Measurements from ENCODE around the gene TMEM247. TPM values are rescaled to one million over a fixed set of nuclear protein-coding genes. Genes with fewer than 3 reads are reported as not detected.

The TMEM247 gene
- total RNA-seq (not detected), total RNA-seq (0 reads per million in 2 donors)

DNA sequence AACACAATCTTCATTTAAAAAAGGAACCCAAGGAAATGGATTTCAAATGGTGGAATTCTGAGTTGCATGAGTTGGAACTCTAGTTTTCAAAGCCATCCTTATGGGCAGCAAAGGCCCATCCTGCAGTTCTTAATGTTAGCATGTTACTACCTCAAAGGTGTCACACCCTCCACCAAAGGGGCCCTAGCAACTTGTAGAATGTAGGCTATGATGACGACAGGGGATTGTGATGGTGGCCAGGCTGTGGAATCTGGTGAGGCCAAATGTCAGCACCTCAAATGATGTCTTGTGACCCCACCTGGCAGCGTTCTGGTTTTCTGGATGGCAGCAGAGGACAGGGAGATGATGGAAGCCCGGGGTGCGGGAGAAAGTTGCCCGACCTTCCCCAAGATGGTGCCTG lies at the start of gene TMEM247:
TMEM247 (plus strand) TSS at position 301 of the 400 bp plus-strand sequence.
- H3K4me1 Mint-ChIP-seq: peaks cover 6% of the 10 kb centered on the region
- ATAC-seq (no peak), DNase-seq (no peak)
- H3K4me3 Mint-ChIP-seq: no peak within 1 kb of the TSS
- H3K9me3 ChIP-seq (ENCODE audit: control insufficient read depth, low read length, poor library complexity, severe bottlenecking): no peaks in the 10 kb centered on the region
- H3K27ac Mint-ChIP-seq: no peak within 1 kb of the TSS
- peaks cover 3% of the 10 kb centered on the region for H3K36me3 Mint-ChIP-seq (ENCODE audit: low read depth)
- peaks cover 5% of the 10 kb centered on the region for H3K27me3 Mint-ChIP-seq

DNA sequence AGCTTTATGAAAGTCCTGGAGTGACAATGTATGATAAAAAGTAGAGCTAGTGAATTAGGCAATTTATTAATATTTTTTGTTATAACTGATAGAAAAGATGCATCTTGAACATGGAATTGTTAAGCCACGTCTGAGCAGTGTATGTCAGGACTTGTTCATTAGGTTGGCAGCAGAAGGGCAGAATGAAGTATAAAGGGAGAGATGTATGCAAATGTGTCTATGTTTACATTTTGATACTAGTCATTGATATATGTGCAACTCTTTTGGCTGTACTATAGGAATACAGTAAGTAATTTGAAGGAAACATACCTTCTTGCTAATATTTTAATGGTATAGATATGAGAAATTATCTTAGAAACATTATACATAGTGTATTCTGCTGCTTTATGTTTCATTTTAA lies 49.0 kb upstream of the TMEM247 start:
- no peak overlapping the region for H3K4me3 Mint-ChIP-seq
- H3K4me1 Mint-ChIP-seq: peaks cover 32% of the 10 kb centered on the region
- no peaks in the 10 kb centered on the region for H3K9me3 ChIP-seq (ENCODE audit: control insufficient read depth, low read length, poor library complexity, severe bottlenecking)
- DNase-seq (no peak), ATAC-seq (no peak)
- peaks cover 10% of the 10 kb centered on the region for H3K27me3 Mint-ChIP-seq
- no peaks in the 10 kb centered on the region for H3K36me3 Mint-ChIP-seq (ENCODE audit: low read depth)
- no peak overlapping the region for H3K27ac Mint-ChIP-seq

DNA sequence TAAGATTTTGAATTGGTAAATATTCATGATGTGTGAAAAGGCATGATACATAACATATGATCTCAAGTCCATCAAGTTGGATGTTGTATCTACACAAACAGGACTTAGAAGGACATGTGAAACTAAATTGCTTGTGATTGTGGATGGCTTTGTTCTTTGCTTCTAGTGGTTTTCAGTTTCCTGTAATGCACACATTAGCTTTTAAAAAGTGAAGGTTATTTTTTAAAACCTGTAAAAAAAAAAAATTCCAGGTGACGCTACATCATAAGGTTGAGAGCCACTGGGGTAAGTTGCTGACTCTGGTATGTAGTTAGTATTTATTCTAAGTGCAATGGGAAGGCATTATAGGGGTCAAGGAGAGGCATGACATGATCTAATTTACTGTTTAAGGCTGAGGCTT lies 48.4 kb upstream of the TMEM247 start:
- H3K9me3 ChIP-seq (ENCODE audit: control insufficient read depth, low read length, poor library complexity, severe bottlenecking): no peaks in the 10 kb centered on the region
- peak; percentile 33 for ATAC-seq
- peak overlapping the region; percentile 10 for H3K4me3 Mint-ChIP-seq
- DNase-seq: no peak
- H3K27me3 Mint-ChIP-seq: peaks cover 10% of the 10 kb centered on the region
- peaks cover 32% of the 10 kb centered on the region for H3K4me1 Mint-ChIP-seq
- H3K27ac Mint-ChIP-seq: no peak overlapping the region
- H3K36me3 Mint-ChIP-seq (ENCODE audit: low read depth): no peaks in the 10 kb centered on the region

DNA sequence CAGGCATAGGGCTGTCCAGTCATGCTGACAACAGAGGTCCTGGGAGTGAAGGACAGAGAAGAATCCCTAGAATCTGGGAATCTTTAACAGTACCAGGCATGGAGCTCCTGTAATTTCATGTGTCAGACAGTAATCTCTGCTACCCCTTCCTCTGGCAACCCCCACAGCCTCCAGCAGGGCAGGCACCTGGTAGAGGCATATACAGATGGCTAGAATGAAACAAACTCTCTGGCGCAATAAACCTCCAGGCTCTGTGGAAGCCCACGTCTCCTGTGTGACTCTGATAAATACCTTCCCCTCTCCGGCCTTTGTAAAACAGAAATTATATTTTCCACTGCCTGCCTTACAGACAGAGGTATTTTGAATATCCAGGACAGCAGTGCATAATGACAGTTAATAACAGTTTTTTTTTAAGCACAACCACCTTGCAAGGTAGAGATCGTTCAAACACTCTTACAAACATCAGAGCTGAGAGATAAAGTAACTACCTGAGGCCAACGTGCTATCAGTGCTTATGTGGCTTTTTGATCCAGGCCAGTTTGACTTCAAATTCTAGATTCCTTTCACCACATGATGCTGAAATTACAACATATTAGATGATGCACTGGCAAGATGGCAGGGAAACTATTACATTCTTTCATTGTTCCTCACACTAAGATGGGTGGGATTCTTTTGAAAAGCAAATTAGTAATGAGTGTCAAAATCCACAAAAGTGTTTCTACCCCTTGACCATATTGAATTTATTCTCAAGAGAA lies 47.7 kb upstream of the TMEM247 start:
- H3K9me3 ChIP-seq (ENCODE audit: control insufficient read depth, low read length, poor library complexity, severe bottlenecking): no peaks in the 10 kb centered on the region
- peaks cover 32% of the 10 kb centered on the region for H3K4me1 Mint-ChIP-seq
- peak overlapping the region; percentile 41 for H3K4me3 Mint-ChIP-seq
- H3K27ac Mint-ChIP-seq: no peak overlapping the region
- DNase-seq (no peak), ATAC-seq (no peak)
- H3K27me3 Mint-ChIP-seq: peaks cover 10% of the 10 kb centered on the region
- H3K36me3 Mint-ChIP-seq (ENCODE audit: low read depth): no peaks in the 10 kb centered on the region

DNA sequence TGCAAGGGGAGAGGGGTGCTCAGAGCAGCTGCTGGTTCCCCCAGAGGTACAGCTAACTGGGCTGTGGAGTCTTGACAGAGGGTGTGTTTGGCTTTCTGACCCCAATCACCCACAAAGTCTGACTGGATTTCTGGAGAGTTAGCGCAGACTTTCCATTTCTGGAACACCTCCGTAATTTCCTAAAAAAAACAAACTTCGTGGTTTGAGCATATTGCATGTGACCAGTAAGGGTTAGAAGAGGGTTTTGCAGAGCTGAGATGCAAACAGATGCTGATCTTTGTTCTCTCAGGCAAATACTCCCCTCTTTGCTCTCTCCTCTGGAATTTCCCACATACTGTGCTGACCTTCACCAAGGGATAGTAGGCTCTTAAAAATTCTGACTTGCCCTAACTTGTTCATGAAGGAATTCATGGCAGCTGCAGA lies 44.5 kb upstream of the TMEM247 start:
- ATAC-seq (no peak), DNase-seq (no peak)
- H3K4me3 Mint-ChIP-seq: no peak overlapping the region
- H3K9me3 ChIP-seq (ENCODE audit: control insufficient read depth, low read length, poor library complexity, severe bottlenecking): no peaks in the 10 kb centered on the region
- H3K36me3 Mint-ChIP-seq (ENCODE audit: low read depth): no peaks in the 10 kb centered on the region
- peaks cover 10% of the 10 kb centered on the region for H3K27me3 Mint-ChIP-seq
- no peak overlapping the region for H3K27ac Mint-ChIP-seq
- H3K4me1 Mint-ChIP-seq: peaks cover 48% of the 10 kb centered on the region

DNA sequence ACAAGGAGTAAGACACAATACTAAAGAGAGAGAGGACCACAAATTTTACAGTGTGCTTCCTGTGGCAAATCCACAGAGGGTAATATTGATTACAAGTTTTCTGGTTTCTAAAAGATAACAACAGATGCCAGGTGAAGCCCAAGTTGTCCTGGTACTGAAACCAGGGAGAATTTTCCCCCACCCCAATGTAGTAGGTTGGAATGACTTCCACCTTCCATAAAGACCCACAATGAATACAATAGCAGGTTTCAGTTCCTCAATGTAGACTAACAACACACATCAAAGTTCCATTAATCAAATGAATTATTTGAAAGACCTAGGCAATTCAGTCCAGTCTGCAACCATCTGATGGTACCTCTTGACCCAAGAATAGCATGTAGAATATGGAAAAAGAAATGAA lies 44.0 kb upstream of the TMEM247 start:
- DNase-seq (no peak), ATAC-seq (no peak)
- no peaks in the 10 kb centered on the region for H3K36me3 Mint-ChIP-seq (ENCODE audit: low read depth)
- peaks cover 10% of the 10 kb centered on the region for H3K27me3 Mint-ChIP-seq
- peaks cover 50% of the 10 kb centered on the region for H3K4me1 Mint-ChIP-seq
- H3K27ac Mint-ChIP-seq: no peak overlapping the region
- no peaks in the 10 kb centered on the region for H3K9me3 ChIP-seq (ENCODE audit: control insufficient read depth, low read length, poor library complexity, severe bottlenecking)
- no peak overlapping the region for H3K4me3 Mint-ChIP-seq

DNA sequence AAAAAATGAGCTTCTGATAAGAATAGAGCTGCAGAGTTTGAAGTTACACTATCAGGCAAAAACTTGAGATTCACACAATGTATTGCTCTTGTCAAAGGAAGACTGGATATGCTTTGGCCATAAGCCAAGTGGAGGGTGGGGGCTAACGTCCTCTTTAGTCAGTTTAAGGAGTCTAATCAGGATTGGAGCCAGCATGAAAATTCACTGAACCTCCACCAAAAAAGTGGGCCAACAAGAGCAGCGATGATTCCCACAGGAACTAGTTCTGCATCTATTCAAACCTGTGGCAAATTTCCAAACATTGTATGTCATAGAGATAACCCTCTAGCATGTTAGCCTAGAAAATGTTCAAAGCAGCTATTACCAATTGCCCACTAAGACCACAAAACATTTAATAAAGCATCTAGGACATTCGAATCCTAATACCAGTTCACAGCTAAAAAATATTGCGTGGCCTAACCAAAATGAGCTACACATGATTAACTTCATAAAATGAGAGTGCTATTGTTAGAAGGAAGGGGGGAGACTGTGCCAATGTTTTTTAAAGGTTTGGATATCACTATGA lies 43.5 kb upstream of the TMEM247 start:
- ATAC-seq (no peak), DNase-seq (no peak)
- H3K27me3 Mint-ChIP-seq: peaks cover 10% of the 10 kb centered on the region
- peaks cover 49% of the 10 kb centered on the region for H3K4me1 Mint-ChIP-seq
- no peaks in the 10 kb centered on the region for H3K36me3 Mint-ChIP-seq (ENCODE audit: low read depth)
- no peaks in the 10 kb centered on the region for H3K9me3 ChIP-seq (ENCODE audit: control insufficient read depth, low read length, poor library complexity, severe bottlenecking)
- no peak overlapping the region for H3K4me3 Mint-ChIP-seq
- no peak overlapping the region for H3K27ac Mint-ChIP-seq

DNA sequence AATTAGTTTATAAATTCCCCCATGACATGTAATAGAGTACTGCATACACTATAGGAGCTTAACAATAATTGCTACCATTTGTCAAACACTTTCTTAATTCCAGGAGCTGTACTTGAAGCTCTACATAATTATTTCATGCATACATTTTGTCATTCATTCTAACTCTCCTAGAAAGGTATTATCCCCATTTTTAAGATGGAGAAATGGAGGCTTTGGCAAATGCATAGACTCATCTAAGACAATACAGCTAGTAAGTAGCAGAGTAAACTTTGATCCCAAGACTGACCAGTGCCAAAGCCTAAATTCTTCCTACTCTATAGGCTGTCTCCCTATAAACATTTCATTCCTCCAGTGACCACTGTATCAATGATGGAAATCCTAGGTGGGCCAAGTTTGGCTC lies 42.6 kb upstream of the TMEM247 start:
- Mint-ChIP-seq H3K36me3 (ENCODE audit: low read depth) (no peaks in the 10 kb centered on the region), H3K27ac (no peak overlapping the region), H3K4me3 (no peak overlapping the region), H3K27me3 (peaks cover 2% of the 10 kb centered on the region), H3K4me1 (peaks cover 40% of the 10 kb centered on the region)
- H3K9me3 ChIP-seq (ENCODE audit: control insufficient read depth, low read length, poor library complexity, severe bottlenecking): no peaks in the 10 kb centered on the region
- no peak for ATAC-seq
- no peak for DNase-seq

DNA sequence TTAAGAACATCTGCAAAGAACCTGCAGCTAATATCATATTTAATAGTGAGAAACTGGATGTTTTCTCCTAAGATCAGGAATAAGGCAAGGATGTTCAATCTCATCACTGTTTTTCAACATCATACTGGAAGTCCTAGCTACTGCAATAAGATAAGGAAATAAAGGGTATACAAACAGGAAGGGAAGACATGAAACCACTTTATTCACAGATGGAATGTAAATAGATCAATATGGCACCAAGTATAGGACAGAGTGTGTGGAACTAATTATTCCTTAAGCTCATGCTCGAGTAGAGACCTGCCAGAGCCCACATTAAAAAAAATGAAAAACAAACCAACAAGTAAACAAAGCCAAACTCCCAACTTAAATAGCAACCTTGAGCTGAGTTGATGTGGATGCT lies 41.3 kb upstream of the TMEM247 start:
- Mint-ChIP-seq H3K27me3 (peaks cover 4% of the 10 kb centered on the region), H3K4me3 (no peak overlapping the region), H3K27ac (peak overlapping the region; percentile 14), H3K36me3 (ENCODE audit: low read depth) (no peaks in the 10 kb centered on the region), H3K4me1 (peaks cover 34% of the 10 kb centered on the region)
- DNase-seq (no peak), ATAC-seq (no peak)
- no peaks in the 10 kb centered on the region for H3K9me3 ChIP-seq (ENCODE audit: control insufficient read depth, low read length, poor library complexity, severe bottlenecking)

DNA sequence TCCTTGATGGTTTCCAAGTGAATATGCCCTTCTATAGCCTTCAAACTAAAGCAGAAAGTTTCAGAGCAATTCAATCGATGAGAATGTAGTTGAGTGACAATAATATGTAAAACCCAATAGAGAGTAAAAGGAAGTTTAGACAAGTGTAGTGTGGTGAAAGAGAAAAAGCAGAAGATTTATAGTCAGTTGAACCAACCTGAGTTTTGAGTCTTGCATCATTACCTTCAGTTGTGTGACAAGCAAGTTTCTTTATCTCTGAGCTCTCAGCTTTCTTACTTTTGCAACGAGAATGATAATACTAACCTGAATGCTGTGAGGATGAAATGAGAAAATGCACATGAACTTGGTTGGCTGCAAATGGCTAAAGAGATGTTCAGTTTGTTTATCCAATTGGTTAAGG lies 40.6 kb upstream of the TMEM247 start:
- no peak for DNase-seq
- ATAC-seq: no peak
- H3K9me3 ChIP-seq (ENCODE audit: control insufficient read depth, low read length, poor library complexity, severe bottlenecking): no peaks in the 10 kb centered on the region
- H3K4me3 Mint-ChIP-seq: peak overlapping the region; percentile 8
- peaks cover 34% of the 10 kb centered on the region for H3K4me1 Mint-ChIP-seq
- H3K27ac Mint-ChIP-seq: peak overlapping the region; percentile 14
- peaks cover 4% of the 10 kb centered on the region for H3K27me3 Mint-ChIP-seq
- no peaks in the 10 kb centered on the region for H3K36me3 Mint-ChIP-seq (ENCODE audit: low read depth)

DNA sequence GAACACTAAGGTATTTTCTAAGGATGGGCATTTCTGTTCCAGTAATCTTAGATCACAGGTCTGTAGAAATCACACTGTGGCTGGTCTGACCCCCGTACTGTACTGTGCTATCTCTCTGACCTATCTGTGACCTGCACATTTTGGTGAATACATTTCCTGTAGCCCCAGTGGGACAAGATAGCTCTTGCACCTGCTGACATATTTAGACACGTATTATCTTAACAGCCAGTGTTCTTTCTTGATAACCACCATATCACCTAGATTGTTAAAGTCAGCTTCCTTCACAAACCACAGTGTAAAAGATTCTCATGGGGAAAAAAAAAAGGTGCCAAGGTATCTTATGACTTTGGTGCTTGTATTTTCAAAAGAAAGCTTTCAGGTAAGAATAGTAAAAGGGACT lies 39.8 kb upstream of the TMEM247 start:
- peak overlapping the region; percentile 76 for H3K4me3 Mint-ChIP-seq
- ATAC-seq (peak; percentile 98), DNase-seq (no peak)
- H3K4me1 Mint-ChIP-seq: peaks cover 31% of the 10 kb centered on the region
- no peaks in the 10 kb centered on the region for H3K9me3 ChIP-seq (ENCODE audit: control insufficient read depth, low read length, poor library complexity, severe bottlenecking)
- peak overlapping the region; percentile 88 for H3K27ac Mint-ChIP-seq
- H3K27me3 Mint-ChIP-seq: peaks cover 4% of the 10 kb centered on the region
- H3K36me3 Mint-ChIP-seq (ENCODE audit: low read depth): no peaks in the 10 kb centered on the region

DNA sequence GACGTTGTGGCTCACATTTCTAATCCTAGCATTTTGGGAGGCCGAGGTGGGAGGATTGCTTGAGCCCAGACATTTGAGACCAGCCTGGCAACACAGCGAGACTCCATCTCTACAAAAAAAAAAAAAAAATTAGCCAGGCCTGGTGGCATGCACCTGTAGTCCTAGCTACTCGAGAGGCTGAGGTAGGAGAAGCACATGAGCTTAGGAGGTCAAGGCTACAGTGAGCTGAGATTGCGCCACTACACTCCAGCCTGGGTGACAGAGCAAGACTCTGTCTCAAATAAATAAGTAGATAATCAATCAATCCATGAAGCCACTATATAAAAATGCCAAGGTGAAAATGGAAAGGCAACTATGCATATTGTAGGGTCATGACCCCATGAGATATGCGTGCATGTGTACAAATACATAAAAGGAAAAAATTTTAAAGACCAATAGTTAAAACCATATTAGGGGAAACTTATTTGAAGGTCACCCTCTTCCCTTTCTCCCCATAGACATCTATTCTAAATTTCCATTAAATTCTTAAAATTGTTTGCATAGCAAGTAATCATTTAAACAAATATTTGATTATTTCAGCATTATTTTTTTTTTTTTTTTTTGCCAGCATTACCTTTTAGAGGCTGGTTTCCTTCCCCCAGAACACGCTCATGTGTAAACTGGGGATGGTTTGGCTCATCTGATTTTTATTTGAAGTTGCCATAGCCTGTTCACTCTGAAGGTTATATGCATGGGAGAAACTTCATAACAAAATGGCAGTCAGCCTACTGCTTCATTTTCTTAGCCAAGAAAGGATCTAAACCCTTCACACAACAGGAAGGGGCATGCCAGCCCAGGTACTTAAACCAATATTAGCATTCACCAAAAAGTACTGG lies 37.3 kb upstream of the TMEM247 start:
- H3K4me1 Mint-ChIP-seq: peaks cover 26% of the 10 kb centered on the region

DNA sequence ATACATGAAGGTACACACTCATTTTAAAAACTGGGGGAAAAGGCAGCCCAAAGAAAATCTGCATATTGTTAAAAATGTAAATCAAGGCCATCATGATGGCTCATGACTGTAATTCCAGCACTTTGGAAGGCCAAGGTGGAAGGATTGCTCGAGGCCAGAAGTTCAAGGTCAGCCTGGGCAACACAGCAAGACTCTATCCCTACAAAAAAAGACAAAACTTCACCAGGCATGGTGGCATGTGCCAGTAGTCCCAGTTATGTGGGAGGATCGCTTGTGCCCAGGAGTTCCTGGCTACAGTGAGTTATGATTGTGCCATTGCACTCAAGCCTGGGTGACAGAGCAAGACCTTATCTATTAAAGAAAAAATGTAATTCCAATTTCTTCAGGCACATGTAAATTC lies 34.6 kb upstream of the TMEM247 start:
- DNase-seq (no peak), ATAC-seq (no peak)
- Mint-ChIP-seq H3K27ac (no peak overlapping the region), H3K4me1 (peaks cover 14% of the 10 kb centered on the region), H3K36me3 (ENCODE audit: low read depth) (peaks cover 3% of the 10 kb centered on the region), H3K27me3 (peaks cover 11% of the 10 kb centered on the region), H3K4me3 (no peak overlapping the region)
- no peaks in the 10 kb centered on the region for H3K9me3 ChIP-seq (ENCODE audit: control insufficient read depth, low read length, poor library complexity, severe bottlenecking)

More for the DNA sequence above, 37.3 kb upstream of the TMEM247 start:
- H3K36me3 Mint-ChIP-seq (ENCODE audit: low read depth): no peaks in the 10 kb centered on the region
- no peak overlapping the region for H3K27ac Mint-ChIP-seq
- peaks cover 4% of the 10 kb centered on the region for H3K27me3 Mint-ChIP-seq
- DNase-seq (no peak), ATAC-seq (no peak)
- no peaks in the 10 kb centered on the region for H3K9me3 ChIP-seq (ENCODE audit: control insufficient read depth, low read length, poor library complexity, severe bottlenecking)
- H3K4me3 Mint-ChIP-seq: no peak overlapping the region
